ENCODE measurements around the gene AGR3.

Gene AGR3

DNA sequence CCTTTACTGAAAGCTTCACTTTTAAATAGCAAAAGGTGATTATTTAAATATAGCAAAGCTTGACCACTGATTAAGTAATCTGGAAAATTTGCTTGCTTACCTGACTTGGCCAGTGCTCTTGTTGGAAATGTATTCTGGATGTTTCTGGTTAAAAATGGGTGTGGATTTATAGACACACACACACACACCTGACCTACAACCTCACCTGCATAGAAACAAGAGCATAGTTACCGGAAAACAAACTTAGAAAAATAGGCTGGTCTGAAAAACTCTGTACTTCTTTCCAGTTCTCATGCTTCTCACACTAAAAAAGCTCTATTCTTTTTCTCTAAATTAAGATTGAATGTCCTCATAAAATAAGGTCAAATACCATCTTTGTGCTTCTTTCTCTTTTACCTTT is at the start of gene AGR3:
Gene AGR3, minus strand, starts transcription at position 140 of the 400 bp plus-strand sequence. CDS start 3,365 bp downstream, outside the sequence.
- DNase-seq, result no peak

DNA sequence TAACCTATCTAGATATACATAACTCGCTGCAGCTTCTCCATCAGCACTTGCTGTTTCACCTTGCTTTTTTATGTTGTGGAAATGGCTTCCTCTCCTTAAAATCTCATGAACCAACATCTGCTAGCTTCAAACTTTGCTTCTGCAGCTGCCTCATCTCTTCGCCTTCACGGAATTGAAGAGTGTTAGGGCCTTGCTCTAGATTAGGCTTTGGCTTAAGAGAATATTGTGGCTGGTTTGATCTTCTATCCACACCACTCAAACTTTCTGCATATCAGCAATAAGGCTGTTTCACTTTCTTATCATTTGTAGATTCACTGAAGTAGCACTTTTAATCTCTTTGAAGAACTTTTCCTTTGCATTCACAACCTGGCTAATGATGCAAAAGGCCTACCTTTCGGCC is 49.2 kb upstream of the AGR3 start:
- no peak for DNase-seq

DNA sequence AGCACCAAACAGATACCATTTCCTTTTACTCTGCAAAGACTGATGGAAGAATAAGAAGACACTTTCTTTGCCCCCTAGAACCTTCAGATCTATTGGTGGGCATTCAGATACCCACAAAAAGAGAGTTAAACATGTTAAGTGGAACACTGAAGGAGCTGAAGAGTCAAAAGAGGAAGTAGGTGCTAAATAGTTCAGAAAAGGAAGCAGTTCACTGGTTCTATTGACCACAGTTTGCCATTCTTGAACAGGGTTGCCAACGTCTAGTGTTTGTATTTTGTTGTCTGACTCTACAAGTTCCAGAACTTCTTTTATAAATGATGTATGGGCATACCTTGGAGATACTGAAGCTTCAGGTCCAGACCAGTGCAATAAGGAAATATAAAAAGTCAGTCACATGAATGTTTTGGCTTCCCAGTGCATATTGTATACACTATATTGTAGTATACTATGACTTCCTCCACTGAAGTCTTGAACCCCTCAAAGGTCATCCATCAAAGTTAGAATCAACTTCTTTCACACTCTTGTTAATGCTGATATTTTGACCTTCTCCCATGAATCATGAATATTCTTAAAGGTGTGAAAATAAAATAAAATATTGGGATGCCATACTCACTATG is 47.5 kb upstream of the AGR3 start:
- no peak for DNase-seq

DNA sequence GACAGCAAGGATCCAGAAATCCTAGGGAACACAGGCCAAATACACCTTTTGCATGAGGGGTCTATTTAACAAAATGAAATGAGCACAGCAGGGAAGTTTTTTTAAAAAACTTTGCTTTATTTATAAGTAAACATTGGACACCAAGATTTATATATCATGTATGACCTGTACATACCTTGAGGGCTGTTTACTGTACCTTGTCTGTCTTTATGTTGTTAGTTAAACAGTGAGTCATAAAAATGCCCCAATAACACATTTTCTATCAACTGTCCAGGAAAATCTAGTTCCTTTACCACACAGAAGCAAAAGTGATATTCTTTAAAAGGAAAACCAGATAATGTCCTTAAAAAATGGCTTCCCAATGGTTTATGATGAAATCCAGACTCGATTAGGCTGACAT is 45.1 kb upstream of the AGR3 start:
- no peak for DNase-seq

DNA sequence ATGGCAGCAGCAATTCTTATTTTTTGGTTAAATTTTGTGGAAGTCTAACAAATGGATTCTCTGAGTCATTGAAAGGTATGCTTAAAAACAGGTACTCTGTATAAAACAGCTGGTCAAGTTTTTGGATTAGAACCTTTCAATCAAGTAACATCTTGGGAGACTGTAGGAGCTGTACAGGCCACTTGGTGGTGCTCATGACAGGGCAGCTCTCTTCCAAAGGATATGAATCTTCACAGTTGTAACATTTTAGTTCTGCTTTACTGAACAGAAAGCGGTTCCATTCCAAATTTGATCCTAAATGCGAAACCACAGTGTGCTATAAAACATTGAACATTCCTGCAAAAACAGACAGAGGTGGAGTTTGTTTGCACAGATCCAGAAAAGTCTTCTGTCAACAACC is 44.5 kb upstream of the AGR3 start:
- no peak for DNase-seq

DNA sequence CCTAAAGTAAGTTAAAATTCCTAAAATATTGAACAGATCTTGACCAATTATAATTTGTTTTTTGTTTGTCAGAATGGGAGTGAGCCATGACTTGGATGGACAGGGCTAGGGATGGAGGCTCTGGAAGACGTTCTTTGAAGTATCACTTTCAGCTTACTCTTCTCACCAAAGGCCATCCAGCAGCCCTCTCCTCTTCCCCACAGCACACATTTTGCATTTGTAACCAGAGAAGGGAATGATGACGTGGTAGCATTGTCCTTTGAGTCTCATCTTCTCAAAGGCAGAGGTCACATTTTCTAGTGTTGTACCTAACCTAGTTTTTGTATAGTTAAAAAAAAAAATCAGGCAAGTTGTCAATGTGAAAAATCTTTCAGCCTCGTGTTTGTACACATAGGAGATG is 43.8 kb upstream of the AGR3 start:
- DNase-seq, result no peak

DNA sequence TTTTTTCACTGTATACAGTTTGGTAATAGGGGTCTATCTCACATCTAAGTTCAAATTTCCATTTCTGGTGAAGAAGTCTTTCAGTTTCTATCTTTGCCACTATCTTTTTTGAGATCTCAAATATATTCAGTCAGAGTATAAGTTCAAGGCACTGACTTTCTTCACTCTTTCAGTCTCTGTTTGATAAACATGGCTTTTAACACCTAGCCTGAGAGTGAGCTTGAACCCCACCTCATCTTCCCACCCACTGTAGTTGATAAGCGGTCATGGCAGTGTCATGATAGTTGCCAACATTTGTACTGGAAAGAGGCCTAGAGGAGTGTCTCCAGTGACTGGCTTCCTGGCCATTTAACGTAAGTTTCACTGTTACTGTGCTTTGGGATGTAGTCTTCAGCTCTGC is 41.2 kb upstream of the AGR3 start:
- no peak for DNase-seq

DNA sequence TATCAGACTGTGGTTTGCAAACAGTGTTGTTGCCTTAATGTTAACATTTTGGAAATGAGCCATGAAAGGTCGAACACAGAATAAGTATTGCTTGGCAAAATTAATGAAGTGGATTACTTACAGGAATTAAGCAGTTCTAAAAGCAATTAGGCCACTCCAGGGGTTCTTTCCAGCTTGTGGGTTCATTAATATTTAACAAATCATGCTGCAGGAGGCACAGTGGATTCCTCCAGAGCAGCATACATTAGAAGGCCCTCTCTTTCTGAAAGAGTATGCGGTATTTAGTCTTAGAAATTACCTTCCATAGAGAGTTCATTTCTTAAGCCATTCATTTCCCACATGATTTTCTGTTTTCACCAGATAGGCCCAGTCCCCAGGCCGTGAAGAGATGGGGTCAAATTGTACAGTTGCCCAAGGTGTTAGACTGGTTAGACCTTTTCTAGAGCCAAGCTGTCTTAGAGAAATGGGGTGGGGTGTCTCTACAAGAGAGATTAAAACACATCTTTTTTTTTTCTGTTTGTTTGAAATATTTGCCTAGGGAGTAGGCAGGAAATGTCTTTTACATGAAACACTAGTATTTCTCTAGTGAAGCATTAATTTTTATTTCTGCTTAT is 40.0 kb upstream of the AGR3 start:
- DNase-seq, result no peak

DNA sequence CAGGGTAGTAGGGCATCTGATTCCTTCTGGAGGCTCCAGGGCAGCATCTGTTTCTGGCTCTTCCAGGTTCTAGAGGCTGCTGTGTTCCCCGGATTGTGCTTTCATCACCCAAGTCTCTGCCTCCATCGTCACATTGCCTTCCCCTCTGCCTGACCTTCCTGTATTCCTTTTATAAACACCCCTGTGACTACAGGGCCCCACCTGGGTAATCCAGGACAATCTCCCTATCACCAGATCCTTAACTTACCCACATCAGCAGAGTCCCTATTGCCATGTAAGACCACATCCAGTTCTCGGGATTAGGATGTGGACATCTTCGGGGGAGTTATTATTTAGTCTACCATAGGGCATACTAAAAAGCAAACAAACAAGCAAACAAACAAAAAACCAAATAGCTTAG is 39.4 kb upstream of the AGR3 start:
- DNase-seq, result no peak

DNA sequence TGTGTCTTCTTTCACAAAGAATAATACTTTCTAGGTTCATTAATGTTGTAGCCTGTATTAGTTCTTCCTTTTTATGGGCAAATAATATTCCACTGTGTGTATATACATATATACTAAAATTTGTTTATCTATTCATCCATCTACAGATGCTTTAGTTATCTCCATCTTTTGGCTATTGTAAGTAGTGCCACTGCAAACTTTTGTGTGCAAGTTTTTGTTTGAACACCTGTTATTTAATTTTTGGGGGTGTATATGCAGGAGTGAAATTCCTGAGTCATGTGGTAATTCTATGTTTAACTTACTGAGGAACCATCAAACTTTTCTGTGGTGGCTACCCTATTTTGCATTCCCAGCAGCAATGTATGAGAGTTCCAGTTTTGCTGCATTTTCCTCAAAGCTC is 37.7 kb upstream of the AGR3 start:
- DNase-seq, result no peak

DNA sequence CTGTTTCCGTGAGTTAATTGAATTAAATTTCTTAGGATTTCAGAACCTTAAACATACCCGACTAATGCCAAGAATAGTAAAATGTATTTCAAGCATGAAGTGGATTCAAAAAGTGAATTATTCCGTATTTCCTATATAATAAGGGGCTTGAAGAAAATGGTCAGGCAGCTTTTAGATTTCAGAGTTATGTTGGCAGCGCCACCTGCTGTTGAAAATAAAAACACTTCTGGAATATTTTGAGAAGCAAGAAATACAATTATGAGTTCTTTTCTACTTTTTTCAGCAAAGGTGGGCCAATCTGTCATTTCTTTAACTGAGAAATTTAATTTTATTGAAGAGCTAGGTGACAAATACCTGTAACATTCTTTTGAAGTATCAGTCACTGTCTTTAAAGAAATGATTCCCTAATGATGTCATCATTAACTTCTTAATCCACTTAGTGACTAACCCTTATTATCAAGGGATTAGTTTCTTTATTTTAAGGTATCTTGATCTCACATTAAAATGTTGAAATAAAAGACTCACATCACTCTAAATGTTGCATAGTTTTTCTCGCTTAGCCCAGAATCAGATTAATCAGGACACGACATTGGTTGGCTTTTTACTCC is 36.6 kb upstream of the AGR3 start:
- DNase-seq, result no peak

DNA sequence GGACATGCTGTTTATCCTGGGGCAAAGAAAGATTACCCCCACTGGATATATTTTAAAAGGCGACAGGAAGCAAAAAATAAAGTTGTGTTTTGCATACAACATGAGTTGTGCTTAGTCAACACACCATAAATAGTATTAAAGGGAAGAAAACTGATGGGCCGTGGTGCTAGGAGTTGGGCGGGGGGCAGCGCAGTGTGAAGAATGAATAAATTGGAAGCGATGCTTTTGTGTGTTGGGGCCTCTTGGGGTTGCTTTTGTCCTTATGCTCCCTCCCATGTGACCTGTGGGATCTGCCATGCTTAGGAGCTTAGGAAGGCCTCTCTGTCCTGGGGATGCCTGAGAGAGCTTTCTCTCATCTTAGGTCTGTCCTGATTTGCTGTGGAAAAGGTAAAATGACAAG is 35.0 kb upstream of the AGR3 start:
- DNase-seq, result no peak

DNA sequence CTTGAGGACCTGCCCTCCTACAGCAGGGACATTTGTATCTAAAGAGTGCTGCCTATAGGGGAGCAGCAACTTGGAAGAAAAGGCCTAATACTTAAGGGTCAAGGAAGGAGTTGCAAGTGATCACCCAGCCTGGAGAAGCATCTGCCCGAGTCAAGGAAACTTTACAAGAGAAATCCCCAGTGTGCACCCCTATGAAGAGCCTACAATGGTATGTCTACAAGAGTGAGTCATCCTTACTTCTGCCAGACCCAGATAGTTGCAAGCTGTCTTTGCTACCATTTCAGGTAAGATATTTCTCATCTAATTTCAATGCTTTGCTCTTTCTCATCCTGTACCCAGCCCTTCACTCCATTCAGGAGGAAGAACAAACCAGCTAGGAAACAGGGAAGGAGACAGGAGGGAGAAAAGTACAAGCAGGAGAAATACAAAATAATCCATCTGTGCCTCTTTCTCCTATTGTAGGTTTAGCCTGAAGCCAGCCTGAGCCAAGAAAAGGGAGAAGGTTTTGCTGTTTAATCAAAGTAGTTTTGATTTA is 34.4 kb upstream of the AGR3 start:
- no peak for DNase-seq

DNA sequence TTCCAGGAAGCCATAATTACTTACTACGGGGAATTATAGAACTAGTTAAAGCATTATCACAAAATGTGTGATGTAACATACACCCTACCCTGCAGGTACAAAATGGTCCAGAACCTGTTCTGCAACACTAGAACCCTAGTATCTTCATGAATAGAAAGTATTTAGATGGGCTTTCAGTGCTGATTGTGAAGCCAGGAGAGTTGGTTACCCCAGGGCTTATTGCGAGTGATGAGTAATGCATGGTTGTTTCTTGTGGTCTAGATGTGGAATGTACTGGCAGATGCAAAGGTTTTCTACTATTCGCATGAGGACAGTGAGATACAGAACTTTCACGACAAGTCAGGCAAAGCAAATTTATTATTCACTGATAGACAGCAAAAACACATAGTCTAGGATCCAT is 33.6 kb upstream of the AGR3 start:
- no peak for DNase-seq

DNA sequence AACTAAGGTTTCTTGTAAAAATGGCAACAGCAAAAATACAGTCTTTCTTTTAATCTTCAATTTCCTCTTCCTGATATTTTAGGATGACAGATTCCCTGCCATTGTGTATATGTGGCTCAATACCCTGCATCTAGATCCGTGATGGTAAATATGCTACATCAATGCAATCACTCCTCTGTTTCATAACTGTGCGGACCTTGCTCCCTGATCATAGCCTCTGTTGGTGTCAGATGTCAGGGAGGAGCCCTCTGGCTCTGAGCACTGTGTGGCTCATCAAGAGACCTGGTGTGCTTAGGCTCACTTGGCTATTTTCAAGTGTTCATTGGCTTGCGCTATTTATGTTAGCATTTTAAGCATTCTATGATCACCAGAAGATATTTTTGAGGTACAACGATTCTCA is 33.0 kb upstream of the AGR3 start:
- no peak for DNase-seq

DNA sequence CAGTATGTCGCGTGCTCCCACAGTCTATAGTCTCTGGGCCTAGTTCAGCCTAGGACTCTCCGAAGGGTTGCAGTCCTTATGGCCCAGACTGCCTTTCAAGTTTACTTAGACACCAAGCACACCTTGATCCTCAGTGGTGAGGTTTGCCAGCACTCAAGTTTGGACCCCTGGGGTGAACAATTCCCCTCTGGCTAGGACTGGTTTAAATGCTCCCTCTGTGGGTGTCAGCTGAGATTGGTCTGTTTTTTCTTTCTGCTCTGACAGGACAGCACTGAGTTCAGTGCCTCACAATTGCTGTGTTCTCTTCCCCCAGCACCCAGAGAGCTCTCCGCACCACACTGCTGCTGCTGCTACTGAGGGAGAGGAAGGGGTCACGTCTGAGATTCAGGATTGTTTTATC is 31.9 kb upstream of the AGR3 start:
- no peak for DNase-seq

DNA sequence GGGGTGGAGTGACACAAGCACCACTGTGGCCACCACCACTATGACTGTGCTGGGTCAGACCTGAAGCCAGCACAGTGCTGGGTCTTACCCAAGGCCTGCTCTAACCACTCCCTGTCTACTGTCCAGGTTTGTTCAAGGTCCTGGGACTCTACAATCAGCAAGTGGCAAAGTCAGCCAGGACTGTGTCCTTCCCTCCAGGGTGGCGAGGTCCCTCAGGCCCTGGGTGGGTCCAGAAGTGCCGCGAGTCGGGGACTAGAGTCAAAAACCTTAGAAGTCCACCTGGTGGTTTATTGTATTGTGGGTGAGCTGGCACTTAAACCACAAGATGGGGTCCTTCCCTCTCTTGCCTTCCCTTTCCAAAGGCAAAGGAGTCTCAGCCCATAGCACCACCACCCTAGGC is 30.8 kb upstream of the AGR3 start:
- no peak for DNase-seq

DNA sequence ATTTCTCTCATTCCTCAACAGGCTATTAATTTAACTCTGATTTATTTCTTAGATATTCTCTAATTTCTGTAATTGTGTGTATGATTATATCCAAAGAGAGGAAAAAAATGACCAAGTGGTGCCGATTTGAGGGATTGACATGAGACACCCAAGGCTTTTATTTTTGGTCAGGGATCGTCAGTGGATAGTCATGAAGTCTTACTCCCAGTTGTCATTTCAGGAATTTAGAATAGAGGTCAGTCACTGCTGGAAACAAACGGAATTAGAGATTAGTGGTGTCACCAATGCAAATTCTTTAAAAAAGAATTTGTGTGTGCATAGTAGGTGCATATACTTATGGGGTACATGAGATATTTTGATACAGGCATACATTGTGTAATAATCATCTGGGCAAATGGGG is 26.8 kb upstream of the AGR3 start:
- no peak for DNase-seq

DNA sequence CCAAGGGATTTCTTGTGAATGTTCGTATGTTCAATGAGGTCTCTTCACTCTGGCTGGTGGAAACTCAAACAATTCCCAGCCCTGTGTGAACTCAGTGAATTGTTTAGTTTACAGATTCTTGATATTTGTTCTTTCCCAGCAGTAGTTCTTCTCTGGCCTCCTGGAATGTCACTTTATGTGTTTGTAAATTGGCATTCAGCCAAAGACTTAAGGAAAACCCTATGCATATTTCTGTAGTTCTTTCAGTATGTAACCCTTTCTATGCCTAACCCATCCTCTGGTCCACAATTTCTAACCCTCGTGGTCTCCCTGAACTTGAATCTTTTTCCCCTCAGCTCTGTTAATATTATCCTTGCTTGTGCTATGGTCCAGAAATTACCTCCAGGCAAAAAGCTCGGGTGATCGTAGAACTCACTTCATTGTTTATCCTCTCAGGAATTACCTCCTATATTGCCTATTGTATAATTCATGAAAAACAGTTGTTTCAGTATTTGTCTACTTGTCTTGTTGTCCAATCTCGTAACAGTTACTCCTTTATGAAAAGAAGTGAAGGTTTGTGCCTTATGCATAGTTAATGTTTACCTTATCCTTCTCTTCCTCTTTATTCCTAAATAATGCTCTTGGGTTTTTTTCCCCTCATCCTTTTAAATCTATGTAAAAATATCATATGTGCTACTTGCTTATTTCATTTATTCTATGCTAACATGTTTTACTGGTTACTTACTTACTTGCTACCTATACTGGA is 23.7 kb upstream of the AGR3 start:
- no peak for DNase-seq

DNA sequence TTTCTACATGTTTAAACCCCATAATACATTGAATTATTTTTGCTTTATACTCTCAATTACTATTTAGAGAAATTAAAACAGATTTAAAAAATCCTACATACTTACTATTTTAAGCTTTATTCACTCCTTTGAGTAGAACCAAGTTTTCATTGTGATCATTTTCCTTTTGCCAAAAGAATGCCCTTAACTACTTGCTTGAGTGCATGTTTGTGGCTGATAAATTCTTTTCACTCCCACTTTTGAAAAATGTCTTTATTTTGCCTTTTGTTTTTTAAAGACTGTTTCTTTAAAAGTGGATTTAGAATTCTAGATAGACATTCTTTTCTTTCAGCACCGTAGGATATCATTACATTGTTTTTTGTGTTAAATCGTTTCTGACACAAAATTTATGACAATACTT is 22.3 kb upstream of the AGR3 start:
- DNase-seq, result no peak

DNA sequence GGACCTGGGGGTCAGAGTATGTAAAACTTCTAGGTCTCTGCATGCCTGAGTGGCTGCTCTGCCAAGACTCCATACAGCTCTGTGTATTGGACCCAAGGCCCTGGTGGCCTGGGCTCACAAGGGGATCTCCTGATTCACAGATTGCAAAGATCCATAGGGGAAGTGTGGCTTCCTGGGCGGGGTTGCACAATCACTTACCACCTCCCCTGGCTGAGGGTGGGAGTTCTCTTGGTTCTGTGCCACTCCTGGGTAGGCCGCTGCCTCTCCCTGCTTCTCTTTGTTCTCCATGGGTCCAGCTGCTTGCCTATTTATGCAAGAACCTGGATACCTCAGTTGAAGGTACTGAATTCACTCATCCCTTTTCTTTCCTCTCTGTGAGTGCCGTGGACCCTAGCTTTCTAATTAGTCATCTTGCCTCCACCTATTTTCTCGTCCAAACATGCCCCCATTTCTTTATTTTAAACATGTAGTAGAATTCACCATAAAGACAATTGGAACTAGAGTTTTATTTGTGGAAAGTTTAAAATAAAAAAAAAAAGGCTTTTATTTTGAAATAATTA is 18.5 kb upstream of the AGR3 start:
- DNase-seq, result no peak

DNA sequence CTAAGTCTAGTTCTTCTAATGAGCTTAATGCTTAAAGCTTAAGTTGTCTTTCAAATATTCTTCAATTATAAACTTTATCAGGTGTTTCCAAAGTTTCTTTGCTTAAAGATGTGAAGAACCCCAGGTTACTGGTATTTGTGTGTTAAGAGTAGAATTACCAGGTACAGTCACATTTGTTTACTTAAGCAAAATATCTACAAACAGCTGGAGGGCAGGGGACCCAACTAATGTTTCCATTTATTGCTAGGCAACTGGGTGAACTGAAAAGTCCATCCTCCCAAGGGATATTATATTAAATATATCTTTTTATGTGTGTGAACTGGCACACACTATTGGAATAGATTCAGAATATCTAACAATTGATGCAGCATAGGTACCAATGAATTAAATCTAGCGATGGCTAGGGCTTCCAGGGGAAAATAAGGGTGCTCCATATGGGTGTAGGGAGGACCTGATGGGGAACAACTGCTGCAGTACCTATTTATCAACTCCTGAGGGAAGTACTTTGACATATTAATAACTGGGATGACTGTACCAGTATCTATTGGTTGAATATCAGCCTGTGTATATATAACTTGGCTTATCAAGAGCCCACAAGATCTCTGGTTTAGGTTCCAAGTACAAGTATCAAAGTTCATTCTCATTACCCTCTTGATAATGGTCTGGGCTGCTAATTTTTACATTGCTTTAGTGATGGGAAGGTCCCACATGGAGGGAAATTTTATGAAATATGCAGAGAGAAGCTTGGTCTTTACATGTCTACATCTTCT is 10.3 kb upstream of the AGR3 start:
- no peak for DNase-seq

DNA sequence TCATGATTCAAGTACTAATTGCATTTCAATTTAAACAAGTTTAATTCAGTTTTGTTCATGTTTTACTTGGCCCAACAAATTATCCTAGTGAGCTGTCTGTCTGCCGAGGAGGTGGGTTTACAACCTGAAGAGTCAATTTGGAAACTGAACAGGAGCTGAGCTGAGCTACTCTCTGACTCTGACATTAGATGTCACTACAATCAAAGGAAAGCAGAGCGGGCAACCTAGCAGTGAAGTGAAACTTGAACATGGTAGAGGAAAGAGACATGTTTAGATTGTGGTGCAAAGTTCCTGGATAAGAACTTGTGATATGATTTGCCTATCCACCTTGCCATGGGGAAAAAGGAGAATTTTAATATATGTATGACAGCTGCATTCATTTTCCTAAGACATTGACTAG is 9.6 kb upstream of the AGR3 start:
- no peak for DNase-seq
